HG02840 (cell line): Measurements from ENCODE around the gene HMCES.
"Not testable (repeated sequence)": the region's sequence is repeated elsewhere in the genome, so short reads cannot be mapped to it uniquely, and the experiment has no call there.

Source experiments
- ATAC-seq: cut with Tn5 transposase; IDR thresholded peaks from one replicate; pipeline ENCODE4 v1.9.1; 2021; ENCODE audit warnings: mild to moderate bottlenecking, moderate library complexity, moderate number of reproducible peaks; ENCODE audit not compliant: unreplicated experiment, low FRiP score

HMCES gene

DNA sequence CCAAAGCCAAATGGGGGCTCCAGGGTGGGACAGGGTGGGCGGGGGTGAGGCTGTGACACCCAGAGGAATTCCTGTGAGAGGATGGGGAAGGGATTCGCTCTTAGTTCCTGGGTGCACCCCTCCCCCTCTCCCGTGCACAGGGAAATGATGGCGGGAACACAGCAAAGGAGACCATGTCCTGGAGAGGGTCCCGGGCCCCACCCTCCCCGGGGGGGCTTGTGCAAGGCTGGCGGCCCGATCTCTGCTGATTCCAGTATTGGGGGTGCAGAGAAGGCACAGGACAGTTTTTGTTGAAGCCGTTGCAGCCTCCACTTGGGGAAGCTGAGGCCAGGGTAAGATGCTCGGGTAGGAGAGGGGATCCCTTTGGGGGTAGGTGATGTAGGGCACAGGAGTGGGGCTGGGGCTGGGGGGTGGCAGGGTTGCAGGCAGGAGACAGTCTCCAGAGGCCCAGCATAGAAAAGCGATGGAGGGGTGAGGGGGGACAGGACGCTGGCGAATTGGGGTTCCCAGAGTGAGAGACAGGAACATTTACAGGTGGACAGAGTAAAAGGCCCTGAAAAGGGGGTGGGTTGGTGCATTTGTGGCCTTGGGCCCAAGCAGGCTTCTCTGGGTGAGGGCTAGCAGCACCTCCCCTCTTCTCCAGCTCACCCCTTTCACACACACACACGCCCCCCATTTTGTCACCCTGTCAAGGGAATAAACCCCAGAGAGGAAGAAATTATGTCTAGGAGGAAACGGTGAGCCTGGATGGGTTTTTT lies 38.5 kb downstream of the HMCES start:
- no peak for ATAC-seq

GRCh38 chr3:129317848-129318247 lies 39.2 kb downstream of the HMCES start:
- ATAC-seq, result no peak

- no peak for ATAC-seq
Measured at GRCh38 chr3:129318921-129319320, 40.3 kb downstream of the HMCES start.

DNA sequence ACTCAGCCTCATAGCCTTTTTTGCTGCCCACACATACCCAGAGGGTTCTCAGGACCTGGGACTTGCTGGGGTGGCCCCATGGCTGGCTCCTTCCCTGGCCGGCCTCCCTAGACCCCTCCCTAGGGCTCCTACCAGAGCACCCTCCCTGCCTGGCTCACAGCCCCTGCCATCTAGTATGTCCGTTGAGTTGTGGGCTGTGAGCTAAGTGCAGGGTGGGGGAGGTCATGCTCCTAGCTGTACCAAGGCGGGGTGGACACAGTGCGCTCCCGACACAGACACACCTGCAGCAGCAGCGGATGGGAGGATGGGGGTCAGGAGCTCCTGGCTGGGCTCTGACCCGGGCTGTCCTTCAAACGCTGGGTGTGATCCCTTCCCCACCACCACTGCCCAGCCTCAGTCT lies 41.6 kb downstream of the HMCES start:
- ATAC-seq, result no peak

- no peak for ATAC-seq
Measured at GRCh38 chr3:129320825-129321487, 42.3 kb downstream of the HMCES start.

GRCh38 chr3:129321887-129322286 lies 43.2 kb downstream of the HMCES start:
- no peak for ATAC-seq

GRCh38 chr3:129323651-129324294 lies 45.1 kb downstream of the HMCES start:
- ATAC-seq, result no peak

- ATAC-seq, result no peak
Measured at GRCh38 chr3:129324855-129325254, 46.2 kb downstream of the HMCES start.

DNA sequence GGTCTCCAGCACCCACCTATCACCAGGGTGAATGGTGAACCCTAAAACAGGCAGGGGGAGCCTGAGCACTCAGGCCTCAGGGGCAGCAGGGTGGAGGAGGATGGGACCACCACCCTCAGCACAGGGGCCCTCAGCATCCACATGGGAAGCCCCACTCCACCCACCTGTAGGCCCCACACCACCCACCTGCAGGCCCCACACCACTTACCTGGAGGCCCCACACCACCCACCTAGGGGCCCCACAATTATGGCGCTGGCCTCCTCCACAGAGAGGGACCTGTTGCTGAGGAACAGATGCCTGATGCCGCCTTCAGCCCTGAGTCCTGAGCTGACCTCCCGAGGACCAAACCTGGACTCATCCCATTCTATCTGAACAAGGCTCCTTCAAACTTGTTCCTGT lies 46.7 kb downstream of the HMCES start:
- no peak for ATAC-seq

GRCh38 chr3:129326138-129326537 lies 47.5 kb downstream of the HMCES start:
- ATAC-seq, result no peak

DNA sequence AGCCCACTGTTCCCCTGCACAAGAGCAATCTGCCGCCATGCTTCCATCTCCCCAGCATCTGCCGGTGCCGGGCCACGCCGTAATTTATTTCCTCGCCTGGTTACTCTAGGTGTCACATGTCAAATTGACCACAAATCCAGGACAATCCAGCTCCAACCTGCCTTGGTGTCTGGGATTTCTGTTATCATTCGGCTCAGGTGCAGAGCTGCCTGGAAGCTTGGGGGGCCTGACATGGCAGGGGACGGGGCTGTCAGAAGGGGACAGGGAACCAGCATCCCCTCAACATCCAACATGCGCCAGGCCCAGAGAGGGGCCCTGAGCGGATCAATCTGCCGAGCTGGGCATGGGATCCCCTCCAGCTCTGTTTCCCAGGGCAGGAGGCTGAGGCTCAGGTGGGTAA lies 47.9 kb downstream of the HMCES start:
- ATAC-seq, result no peak

GRCh38 chr3:129327510-129327909 lies 48.8 kb downstream of the HMCES start:
- ATAC-seq, result no peak

DNA sequence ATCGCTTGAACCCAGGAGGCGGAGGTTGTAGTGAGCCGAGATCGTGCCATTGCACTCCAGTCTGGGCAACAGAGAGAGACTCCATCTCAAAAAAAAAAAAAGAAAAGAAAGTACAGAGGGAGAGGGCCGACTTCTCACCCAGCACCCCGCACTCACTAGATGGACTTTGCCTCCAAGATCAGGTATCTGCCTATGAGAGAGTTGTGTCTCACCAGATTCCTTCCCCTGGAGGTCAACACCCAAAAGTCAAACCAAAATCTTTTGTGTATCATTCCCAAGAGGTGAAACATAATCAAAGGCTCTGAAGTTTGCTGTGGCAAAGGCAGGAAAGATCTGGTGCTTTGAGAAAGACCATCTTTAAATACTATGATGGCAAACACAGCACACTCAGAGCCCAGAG lies 51.2 kb downstream of the HMCES start:
- no peak for ATAC-seq

DNA sequence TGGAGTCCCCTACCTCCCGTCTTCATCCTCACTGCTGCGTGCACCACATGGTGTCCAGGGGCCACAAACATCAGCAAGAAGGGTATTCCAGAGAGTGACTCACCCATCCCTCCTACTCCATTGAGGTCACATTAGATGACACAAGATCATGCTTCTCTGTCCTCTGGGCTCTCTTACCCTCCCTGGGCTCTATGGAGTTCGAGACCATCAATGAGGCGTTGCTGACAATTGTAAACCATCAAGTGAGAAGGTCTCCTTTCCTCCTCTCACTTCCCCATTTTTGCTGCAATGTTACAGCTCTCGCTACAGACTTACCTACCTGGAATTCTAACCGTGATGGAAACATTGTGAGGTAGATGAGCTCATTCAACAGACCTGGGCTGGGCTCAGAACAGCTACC lies 51.7 kb downstream of the HMCES start:
- no peak for ATAC-seq

GRCh38 chr3:129333891-129334290 lies 55.2 kb downstream of the HMCES start:
- no peak for ATAC-seq

DNA sequence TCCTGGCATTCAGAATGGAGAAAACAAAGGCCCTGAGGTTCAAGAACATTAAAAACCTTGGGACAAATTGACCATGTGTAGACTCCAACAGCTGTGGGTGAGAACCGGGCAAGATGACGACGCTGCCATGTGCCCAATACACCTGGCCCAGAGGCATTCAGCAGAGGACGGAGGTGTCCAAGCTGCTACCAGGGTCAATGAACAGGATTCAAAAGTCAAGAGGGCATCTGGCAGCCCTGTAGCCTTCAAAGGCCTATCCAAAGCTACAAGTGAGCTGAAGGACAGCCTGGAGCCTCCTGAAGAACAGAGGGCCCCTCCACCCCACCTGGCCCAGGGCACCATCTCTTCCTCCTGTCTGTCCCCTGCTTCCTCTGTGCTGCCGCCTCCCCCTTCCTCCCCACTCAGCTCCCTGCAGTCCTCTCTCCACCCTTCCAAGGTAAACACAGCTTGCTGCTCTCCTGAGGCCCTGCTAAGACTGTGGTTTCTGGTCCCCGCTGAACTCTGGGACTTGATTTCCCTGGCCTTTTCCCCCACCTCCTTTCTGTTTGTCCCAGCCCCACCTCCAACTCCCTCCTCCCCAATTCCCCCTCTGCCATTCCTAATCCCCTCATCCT lies 57.5 kb downstream of the HMCES start:
- no peak for ATAC-seq

DNA sequence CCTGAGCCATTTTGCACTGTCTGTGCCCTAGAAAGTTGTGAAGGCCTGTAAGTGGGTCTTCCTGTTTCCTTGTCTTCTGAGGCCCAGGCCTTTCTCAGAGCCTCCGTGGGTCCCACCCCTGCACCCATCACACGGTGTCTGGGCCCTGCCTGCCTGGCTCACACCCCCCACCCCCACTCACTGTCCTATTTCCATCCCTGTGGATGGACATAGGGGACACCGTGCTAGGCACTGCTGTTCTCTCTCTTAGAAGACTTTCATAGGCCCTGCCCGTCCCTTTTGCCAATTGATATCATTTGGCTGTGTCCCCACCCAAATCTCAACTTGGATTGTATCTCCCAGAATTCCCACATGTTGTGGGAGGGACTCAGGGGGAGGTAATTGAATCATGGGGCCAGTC lies 59.0 kb downstream of the HMCES start:
- ATAC-seq, result not testable (repeated sequence)

GRCh38 chr3:129339186-129339585 lies 60.5 kb downstream of the HMCES start:
- ATAC-seq, result not testable (repeated sequence)

GRCh38 chr3:129339833-129340232 lies 61.2 kb downstream of the HMCES start:
- ATAC-seq, result not testable (repeated sequence)

DNA sequence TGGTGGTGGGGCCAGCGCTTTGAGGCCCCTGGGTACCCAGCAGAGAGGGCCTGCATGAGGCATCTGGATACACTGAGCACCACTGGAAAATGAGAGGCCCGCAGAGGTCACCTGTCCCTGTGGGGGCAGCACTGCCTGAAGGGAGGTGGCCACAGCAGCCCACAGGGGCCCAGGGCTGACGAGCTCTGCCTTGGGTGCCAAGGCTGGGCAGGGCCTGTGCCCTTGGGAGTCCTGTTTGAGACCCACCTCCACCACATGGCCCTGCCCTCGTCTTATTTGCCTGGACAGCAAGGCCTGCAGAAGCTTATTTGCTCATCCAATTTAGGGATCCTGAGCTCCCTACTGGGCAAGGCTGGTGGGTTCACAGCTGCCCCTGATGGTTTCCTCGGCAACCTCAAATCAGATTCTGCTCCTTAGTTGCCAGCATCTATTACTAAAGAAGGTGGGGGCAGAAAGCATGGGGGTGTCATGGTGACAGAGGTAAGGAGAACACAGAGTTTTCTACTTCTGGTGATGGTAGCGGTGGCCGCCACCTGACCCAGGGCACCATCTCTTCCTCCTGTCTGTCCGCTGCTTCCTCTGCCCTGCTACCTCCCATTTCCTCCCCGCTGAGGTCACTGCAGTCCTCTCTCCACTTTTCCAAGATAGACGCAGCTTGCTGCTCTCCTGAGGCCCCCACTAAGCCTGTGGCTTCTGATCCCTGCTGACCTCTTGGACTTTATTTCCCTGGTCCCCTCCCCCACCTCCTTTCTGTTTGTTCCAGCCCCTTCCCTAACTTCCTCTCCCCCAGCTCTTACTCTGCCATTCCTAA lies 62.9 kb downstream of the HMCES start:
- no peak for ATAC-seq
